GM08714 (cell line): ENCODE measurements around the gene MRPL51.
A peak's percentile ranks its signal among the peaks of the same experiment; 100 is the strongest.
"Not testable (repeated sequence)": the region's sequence is repeated elsewhere in the genome, so short reads cannot be mapped to it uniquely, and the experiment has no call there.

Source experiments
- H3K4me3 ChIP-seq: fragments of 200-500 bp; sonication (Bioruptor generic); 2 replicates; pipeline ENCODE4 v1.5.1; 2014; ENCODE audit warnings: mild to moderate bottlenecking, low read length, inconsistent platforms
- ZNF274 ChIP-seq: IDR thresholded peaks from 2 replicates; pipeline ENCODE4 v1.6.1; 2012; ENCODE audit warnings: mild to moderate bottlenecking, low read depth, low read length

Gene MRPL51

DNA sequence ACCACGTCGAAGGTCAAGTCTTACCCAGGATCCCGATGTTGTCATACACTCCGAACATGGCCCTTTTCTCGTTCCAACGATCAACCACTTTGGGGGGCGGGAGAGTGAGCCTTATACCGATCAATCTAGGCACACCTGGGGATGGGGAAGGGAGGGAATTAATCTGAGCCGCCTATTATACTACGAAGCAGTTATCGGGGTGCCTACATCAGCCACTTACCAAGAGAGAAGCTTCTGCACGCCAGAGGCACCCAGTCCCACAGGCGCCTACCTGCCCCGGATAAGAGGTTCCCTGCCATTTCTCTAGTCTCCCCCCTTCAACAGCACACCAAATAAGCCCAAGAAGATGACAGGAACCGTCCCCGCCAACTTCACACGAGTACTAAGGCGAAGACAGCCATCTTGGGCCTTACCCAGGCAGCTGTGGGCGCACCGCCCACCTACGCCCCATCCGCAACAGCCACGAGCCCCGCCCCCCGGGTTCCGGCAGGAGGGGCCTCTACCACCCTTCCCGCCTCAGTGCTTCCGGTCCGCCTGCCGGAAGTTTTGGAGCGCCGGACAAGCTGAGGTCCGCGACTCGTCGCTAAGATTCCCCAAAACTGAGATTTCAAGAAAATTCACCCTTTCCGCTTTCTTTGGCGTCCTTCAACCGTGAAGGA is at the start of gene MRPL51:
TSS of gene MRPL51 (minus strand) at position 425 of the 659 bp plus-strand sequence. CDS start at position 299, 126 bp downstream.
- peak within 1 kb of the TSS; percentile 96 for H3K4me3 ChIP-seq
- TF ChIP-seq ZNF274 = no peak

DNA sequence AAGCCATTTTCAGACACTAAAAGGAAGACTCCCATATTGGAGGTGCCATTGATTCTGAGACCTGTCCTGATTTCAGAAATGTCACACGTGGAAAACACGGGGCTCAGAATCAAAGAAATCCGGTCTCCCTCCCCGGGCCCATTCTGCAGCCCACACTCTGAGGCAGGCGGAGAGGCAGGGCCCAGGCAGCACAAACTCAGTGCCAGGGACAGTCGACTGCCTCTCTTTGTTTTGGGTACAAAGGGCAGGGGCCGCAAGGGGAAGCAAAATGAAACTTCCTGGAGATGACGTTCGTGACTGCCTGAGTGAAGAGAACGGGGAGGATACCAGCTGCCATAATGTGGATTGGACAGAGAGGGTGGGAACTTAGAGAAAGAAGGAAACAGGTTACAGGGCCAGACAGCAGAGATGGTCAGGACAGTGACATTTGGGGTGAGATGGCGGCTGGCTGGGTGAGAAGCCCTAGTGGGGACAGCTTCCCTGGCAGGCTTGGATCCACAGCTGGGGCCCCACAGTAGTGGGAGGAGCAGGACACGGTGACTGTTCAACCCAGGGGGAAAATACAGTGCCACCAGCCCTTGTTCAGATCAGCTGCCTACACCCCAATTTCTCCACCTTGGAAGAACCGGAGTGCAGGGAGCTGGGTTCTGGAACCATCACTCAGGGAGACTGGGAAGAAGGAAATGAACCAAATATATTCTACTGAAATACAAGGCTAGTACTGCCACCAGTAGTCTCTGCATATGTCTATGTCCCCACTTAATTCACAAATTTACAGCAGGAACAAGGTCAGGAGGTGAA is 49.3 kb upstream of the MRPL51 start:
- no peak for TF ChIP-seq ZNF274

DNA sequence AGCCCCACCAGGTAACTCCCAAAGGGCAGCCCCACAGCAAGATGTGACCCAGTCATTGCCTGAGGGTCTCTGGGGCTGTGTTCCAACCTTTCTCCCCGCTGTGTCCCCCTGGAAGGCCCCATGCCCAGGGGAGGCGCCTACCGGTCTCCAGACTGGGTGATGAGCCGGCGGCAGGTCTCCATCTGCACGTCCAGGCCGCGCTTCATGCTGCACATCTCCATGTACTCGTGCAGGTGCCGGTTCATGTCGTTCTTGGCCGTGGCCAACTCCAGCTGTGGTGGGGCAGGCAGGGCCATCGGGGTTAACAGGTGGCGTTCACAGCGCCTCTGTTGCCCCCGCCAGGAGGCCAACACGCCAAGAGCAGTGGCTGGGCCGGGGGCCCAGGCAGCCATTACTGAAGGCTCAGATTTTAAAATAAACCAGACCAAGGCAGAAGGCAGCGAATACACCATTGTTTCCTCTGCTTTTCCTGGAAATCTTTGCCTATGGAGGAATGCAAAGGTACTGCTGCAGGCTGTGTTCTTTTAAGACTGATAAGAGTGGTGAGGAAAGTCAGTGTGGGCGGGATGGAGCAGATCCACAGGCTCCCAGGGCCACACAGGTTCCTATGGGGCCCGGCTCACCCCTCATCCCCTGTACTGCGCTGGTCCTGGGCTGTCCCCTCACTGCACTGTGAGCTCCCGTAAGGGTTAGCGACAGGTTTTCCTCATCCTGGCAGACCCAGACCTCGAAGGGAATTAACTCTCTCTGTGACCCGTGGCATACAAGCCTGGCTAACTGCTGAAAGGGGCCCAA is 48.5 kb upstream of the MRPL51 start:
- TF ChIP-seq ZNF274 = no peak
- no peak overlapping the region for H3K4me3 ChIP-seq

More for the DNA sequence above, 49.3 kb upstream of the MRPL51 start:
- H3K4me3 ChIP-seq = no peak overlapping the region

DNA sequence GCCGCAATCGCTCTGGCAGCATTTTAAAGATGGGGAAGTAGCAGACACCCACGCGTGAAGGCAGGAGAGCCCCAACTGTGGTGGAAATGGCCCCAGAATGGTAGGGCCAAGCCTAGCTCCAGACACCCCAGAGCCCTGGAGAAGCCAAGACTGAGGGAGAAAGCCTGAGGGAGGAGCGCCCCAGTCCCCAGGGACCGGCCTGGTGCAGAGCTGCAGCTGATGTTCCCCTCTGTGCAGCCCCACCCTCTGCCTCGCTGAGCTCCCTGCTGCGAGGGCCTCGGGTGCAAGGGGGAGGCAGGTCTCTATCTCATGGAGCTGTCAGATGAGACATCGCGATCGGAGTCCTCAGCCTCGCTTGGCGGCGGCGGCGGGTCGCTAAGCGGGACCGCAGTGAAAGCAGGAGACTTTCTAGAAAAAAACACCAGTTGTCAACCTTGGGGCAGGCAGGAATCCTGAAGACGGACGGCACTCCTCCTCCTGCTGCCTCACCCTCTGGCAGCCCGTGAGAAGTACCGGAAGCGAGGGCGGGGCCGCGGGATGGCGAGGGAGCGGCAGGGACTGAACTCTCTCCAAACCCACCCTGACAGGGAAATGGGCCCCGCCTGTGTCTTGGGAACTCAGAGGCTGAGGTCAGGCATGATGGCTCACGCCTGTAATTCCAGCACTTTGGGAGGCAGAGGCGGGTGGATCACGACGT is 47.3 kb upstream of the MRPL51 start:
- H3K4me3 ChIP-seq = no peak overlapping the region
- no peak for TF ChIP-seq ZNF274

DNA sequence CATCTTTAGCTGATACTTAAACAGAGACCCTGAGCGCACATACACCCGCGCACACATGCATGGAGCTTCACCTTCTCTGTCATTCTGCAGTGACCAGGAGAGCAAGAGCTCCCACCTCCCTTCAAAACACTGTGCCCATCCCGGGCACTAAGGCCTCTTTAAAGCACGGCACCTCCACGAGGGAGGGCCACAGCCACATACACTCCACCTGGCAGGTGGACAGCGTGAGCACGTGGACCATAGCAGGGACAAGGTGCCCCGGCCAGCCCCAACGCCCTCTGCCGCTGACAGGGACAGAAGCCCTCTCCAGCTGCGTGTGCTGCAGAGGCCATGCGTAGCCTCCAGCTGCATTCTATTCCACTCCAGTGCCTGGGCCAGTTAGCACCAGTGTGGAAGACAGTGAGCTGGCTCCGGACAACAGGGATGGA is 46.7 kb upstream of the MRPL51 start:
- TF ChIP-seq ZNF274 = no peak
- no peak overlapping the region for H3K4me3 ChIP-seq

DNA sequence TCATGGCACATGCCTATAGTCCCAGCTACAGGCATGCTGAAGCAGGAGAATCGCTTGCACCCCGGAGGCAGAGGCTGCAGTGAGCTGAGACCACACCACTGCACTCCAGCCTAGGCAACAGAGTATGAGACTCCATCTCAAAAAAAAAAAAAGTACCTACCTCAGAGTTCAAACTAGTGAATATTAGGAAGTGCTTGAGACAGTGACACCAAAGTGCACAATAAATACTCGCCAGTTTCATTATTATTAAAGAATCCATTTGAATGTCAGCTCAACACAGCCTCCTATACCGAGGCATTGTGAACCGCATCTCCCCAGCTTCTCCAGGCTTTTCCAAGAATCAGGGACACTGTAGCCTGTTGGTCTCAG is 46.2 kb upstream of the MRPL51 start:
- H3K4me3 ChIP-seq = no peak overlapping the region
- no peak for TF ChIP-seq ZNF274

DNA sequence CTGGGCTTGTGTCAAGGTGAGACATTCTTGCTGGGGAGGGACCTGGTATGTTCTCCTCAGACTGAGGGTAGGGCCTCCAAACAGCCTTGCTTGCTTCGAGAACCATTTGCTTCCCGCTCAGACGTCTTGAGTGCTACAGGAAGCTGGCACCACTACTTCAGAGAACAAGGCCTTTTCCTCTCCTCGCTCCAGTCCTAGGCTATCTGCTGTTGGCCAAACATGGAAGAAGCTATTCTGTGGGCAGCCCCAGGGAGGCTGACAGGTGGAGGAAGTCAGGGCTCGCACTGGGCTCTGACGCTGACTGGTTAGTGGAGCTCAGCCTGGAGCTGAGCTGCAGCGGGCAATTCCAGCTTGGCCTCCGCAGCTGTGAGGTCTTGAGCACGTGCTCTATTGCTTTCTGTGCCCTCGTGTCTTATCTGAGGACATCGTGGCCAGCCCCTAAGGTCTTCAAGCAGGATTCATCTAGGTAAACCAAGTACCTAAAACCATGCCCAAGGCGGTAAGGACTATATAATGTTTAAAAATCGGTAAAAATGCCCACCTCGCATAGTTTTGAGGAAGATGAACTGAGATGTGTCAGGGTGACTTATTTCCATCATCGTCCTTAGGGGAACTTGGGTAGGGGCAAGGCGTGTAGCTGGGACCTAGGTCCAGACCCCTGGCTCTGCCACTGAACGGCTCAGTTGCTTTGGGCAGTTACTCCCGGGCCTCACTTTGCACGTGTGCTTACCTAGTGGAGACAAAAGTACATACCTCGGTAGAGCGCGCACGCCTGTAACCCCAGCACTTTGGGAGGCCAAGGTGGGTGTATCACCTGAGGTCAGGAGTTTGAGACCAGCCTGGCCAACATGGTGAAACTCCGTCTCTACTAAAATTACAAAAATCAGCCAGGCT is 45.6 kb upstream of the MRPL51 start:
- no peak overlapping the region for H3K4me3 ChIP-seq
- TF ChIP-seq ZNF274 = no peak

DNA sequence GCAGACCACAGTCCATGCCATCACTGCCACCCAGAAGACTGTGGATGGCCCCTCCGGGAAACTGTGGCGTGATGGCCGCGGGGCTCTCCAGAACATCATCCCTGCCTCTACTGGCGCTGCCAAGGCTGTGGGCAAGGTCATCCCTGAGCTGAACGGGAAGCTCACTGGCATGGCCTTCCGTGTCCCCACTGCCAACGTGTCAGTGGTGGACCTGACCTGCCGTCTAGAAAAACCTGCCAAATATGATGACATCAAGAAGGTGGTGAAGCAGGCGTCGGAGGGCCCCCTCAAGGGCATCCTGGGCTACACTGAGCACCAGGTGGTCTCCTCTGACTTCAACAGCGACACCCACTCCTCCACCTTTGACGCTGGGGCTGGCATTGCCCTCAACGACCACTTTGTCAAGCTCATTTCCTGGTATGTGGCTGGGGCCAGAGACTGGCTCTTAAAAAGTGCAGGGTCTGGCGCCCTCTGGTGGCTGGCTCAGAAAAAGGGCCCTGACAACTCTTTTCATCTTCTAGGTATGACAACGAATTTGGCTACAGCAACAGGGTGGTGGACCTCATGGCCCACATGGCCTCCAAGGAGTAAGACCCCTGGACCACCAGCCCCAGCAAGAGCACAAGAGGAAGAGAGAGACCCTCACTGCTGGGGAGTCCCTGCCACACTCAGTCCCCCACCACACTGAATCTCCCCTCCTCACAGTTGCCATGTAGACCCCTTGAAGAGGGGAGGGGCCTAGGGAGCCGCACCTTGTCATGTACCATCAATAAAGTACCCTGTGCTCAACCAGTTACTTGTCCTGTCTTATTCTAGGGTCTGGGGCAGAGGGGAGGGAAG is 44.7 kb upstream of the MRPL51 start:
- H3K4me3 ChIP-seq = not testable (repeated sequence)

DNA sequence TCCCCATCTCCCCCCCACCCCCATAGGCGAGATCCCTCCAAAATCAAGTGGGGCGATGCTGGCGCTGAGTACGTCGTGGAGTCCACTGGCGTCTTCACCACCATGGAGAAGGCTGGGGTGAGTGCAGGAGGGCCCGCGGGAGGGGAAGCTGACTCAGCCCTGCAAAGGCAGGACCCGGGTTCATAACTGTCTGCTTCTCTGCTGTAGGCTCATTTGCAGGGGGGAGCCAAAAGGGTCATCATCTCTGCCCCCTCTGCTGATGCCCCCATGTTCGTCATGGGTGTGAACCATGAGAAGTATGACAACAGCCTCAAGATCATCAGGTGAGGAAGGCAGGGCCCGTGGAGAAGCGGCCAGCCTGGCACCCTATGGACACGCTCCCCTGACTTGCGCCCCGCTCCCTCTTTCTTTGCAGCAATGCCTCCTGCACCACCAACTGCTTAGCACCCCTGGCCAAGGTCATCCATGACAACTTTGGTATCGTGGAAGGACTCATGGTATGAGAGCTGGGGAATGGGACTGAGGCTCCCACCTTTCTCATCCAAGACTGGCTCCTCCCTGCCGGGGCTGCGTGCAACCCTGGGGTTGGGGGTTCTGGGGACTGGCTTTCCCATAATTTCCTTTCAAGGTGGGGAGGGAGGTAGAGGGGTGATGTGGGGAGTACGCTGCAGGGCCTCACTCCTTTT is 44.0 kb upstream of the MRPL51 start:
- H3K4me3 ChIP-seq = no peak overlapping the region; the same call in 1 of the 2 replicates
- TF ChIP-seq ZNF274 = no peak

DNA sequence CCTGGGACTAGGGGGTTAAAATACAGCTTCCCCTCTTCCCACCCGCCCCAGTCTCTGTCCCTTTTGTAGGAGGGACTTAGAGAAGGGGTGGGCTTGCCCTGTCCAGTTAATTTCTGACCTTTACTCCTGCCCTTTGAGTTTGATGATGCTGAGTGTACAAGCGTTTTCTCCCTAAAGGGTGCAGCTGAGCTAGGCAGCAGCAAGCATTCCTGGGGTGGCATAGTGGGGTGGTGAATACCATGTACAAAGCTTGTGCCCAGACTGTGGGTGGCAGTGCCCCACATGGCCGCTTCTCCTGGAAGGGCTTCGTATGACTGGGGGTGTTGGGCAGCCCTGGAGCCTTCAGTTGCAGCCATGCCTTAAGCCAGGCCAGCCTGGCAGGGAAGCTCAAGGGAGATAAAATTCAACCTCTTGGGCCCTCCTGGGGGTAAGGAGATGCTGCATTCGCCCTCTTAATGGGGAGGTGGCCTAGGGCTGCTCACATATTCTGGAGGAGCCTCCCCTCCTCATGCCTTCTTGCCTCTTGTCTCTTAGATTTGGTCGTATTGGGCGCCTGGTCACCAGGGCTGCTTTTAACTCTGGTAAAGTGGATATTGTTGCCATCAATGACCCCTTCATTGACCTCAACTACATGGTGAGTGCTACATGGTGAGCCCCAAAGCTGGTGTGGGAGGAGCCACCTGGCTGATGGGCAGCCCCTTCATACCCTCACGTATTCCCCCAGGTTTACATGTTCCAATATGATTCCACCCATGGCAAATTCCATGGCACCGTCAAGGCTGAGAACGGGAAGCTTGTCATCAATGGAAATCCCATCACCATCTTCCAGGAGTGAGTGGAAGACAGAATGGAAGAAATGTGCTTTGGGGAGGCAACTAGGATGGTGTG is 43.1 kb upstream of the MRPL51 start:
- TF ChIP-seq ZNF274 = no peak
- peak overlapping the region; percentile 84 for H3K4me3 ChIP-seq

DNA sequence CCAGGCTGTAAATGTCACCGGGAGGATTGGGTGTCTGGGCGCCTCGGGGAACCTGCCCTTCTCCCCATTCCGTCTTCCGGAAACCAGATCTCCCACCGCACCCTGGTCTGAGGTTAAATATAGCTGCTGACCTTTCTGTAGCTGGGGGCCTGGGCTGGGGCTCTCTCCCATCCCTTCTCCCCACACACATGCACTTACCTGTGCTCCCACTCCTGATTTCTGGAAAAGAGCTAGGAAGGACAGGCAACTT is 42.6 kb upstream of the MRPL51 start:
- TF ChIP-seq ZNF274 = no peak
- H3K4me3 ChIP-seq = peak overlapping the region; percentile 84
